Measurements from ENCODE around the gene PIGR. TPM values are rescaled to one million over a fixed set of nuclear protein-coding genes. Genes with fewer than 3 reads are reported as not detected.

The PIGR gene
- total RNA-seq, 1 experiment from 2014 or later, result not detected

- H3K27ac Mint-ChIP-seq, result no peak overlapping the region
Measured at GRCh38 chr1:206963740-206964139, 17.5 kb upstream of the PIGR start.

More at GRCh38 chr1:206963740-206964139, 17.5 kb upstream of the PIGR start:
- H3K9me3 ChIP-seq (ENCODE audit: control insufficient read depth, low read depth, low read length), result no peaks in the 10 kb centered on the region
- no peaks in the 10 kb centered on the region for H3K4me1 ChIP-seq (ENCODE audit: insufficient read depth, low read length)
- H3K23me2 ChIP-seq (ENCODE audit: insufficient read length, low read depth, low read length, poor library complexity, severe bottlenecking), result no peaks in the 10 kb centered on the region
- no peak overlapping the region for H3K18ac ChIP-seq (ENCODE audit: insufficient read length, low read depth, low read length)
- H3K27ac ChIP-seq (ENCODE audit: insufficient read length, low read depth, low read length), result no peak overlapping the region
- no peaks in the 10 kb centered on the region for H3K27me3 ChIP-seq (ENCODE audit: insufficient read depth, low read length)
- no peak overlapping the region for H4K5ac ChIP-seq (ENCODE audit: insufficient read length, low read depth, low read length)
- H3K23ac ChIP-seq (ENCODE audit: insufficient read length, low read depth, low read length), result no peak overlapping the region
- no peaks in the 10 kb centered on the region for H3K79me2 ChIP-seq (ENCODE audit: insufficient read depth, low read length)
- no peak overlapping the region for H3T11ph ChIP-seq (ENCODE audit: low read length)
- DNase-seq, result no peak
- no peak overlapping the region for H3K56ac ChIP-seq (ENCODE audit: insufficient read length, low read depth, low read length)
- H2BK12ac ChIP-seq (ENCODE audit: insufficient read length, low read depth, low read length), result no peak overlapping the region
- no peak overlapping the region for H3K9ac ChIP-seq (ENCODE audit: extremely low read depth, insufficient read length, low read length)
- no peak for TF ChIP-seq CTCF (conservative IDR thresholded peaks at IDR 0.05)
- Mint-ChIP-seq H3K27me3 (ENCODE audit: low read depth) (peaks cover 4% of the 10 kb centered on the region), H3K36me3 (ENCODE audit: insufficient read depth in 1 of 3, low read depth in 3 of 3) (no peaks in the 10 kb centered on the region; a peak in 1 of 7 replicates), H3K4me3 (no peak overlapping the region), H3K4me1 (no peaks in the 10 kb centered on the region), H3K9me3 (no peaks in the 10 kb centered on the region)
- no peak overlapping the region for H3K4ac ChIP-seq (ENCODE audit: low read depth, low read length)
- H3K79me1 ChIP-seq (ENCODE audit: insufficient read depth, low read depth, low read length, poor library complexity, severe bottlenecking), result no peaks in the 10 kb centered on the region
- no peak overlapping the region for H2BK15ac ChIP-seq (ENCODE audit: low read depth, low read length)
- no peak overlapping the region for H3K4me2 ChIP-seq (ENCODE audit: insufficient read depth, insufficient read length, low read length)
- H3K14ac ChIP-seq (ENCODE audit: insufficient read depth, low read length), result no peak overlapping the region
- H2BK20ac ChIP-seq (ENCODE audit: low read depth, low read length, poor library complexity, severe bottlenecking), result no peak overlapping the region
- no CpG with 5 or more reads among the region's 1 CpG for WGBS (ENCODE audit: extremely low coverage, insufficient read length, low lambda C conversion rate)
- H4K20me1 ChIP-seq (ENCODE audit: control insufficient read depth, insufficient read depth, insufficient read length), result no peaks in the 10 kb centered on the region
- no peak overlapping the region for H2BK5ac ChIP-seq (ENCODE audit: insufficient read length, low read length)
- H2AK5ac ChIP-seq (ENCODE audit: insufficient read length, low read length), result no peak overlapping the region
- H2BK120ac ChIP-seq (ENCODE audit: low read depth, low read length, poor library complexity, severe bottlenecking), result no peak overlapping the region
- no peak overlapping the region for H4K8ac ChIP-seq (replicated peaks; ENCODE audit: insufficient read length, low read depth, low read length)
- H4K91ac ChIP-seq (ENCODE audit: insufficient read length, low read depth, low read length), result no peak overlapping the region
- no peak overlapping the region for H2AFZ ChIP-seq (ENCODE audit: low read length)

Measured in H9 (cell line).